ENCODE data around the gene PCDHA1.

Gene PCDHA1

DNA sequence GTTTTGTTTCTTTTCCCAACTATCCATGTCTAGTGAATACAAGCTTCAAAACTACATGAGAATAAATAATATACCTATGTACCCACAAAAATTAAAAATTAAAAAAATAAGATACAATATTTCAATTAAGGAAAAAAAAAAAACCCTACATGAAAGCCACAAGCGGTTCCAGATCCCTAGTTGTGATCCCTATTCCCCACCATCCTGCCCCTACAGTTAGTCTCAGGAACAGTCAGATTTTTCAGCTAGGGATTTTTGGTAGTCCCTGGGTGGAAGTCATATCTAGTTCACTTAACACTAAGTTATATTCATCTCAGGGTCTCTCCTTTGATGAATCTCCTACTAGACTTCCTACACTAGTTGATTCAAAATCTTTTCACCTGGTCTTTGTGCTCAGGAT, 246.7 kb downstream of the PCDHA1 start (continued):
- TF ChIP-seq, protein P1, sequence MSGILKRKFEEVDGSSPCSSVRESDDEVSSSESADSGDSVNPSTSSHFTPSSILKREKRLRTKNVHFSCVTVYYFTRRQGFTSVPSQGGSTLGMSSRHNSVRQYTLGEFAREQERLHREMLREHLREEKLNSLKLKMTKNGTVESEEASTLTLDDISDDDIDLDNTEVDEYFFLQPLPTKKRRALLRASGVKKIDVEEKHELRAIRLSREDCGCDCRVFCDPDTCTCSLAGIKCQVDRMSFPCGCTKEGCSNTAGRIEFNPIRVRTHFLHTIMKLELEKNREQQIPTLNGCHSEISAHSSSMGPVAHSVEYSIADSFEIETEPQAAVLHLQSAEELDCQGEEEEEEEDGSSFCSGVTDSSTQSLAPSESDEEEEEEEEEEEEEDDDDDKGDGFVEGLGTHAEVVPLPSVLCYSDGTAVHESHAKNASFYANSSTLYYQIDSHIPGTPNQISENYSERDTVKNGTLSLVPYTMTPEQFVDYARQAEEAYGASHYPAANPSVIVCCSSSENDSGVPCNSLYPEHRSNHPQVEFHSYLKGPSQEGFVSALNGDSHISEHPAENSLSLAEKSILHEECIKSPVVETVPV (CRISPR knock-in tag; IDR thresholded peaks at IDR 0.05), result no peak
- TF ChIP-seq, protein P2, sequence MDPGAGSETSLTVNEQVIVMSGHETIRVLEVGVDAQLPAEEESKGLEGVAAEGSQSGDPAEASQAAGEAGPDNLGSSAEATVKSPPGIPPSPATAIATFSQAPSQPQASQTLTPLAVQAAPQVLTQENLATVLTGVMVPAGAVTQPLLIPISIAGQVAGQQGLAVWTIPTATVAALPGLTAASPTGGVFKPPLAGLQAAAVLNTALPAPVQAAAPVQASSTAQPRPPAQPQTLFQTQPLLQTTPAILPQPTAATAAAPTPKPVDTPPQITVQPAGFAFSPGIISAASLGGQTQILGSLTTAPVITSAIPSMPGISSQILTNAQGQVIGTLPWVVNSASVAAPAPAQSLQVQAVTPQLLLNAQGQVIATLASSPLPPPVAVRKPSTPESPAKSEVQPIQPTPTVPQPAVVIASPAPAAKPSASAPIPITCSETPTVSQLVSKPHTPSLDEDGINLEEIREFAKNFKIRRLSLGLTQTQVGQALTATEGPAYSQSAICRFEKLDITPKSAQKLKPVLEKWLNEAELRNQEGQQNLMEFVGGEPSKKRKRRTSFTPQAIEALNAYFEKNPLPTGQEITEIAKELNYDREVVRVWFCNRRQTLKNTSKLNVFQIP (CRISPR knock-in tag; IDR thresholded peaks at IDR 0.05; ENCODE audit: borderline replicate concordance, low read depth), result no peak

DNA sequence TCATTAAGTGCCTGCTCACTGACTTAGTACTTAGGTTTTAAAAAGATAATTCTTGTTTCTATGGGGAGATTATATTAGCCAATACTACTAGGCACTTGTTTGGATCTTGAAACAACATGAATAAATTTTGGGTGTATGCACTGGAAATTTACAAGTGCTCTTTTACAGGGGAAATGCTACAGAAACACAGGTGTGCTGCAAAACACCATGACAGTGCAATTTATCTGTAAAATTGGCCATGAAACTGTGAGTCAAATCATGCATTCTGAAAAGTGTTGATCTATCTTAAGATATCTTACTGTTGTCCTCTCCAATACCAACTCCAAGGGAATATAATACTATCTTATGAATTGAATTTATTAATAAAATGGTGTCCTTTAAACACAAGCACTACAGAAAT, 253.1 kb downstream of the PCDHA1 start:
- no peak for TF ChIP-seq ZNF8 (CRISPR knock-in tag; IDR thresholded peaks at IDR 0.05)
- TF ChIP-seq SNAI2 (CRISPR knock-in tag; IDR thresholded peaks at IDR 0.05), result no peak
- no peak for TF ChIP-seq ZFP30 (CRISPR knock-in tag; IDR thresholded peaks at IDR 0.05)
- no peak for TF ChIP-seq ZC3H10 (CRISPR knock-in tag; IDR thresholded peaks at IDR 0.05)
- TF ChIP-seq ZFP3 (CRISPR knock-in tag; IDR thresholded peaks at IDR 0.05), result no peak
- TF ChIP-seq ZNF70 (CRISPR knock-in tag; IDR thresholded peaks at IDR 0.05), result no peak
- no peak for TF ChIP-seq ARNTL (CRISPR knock-in tag; IDR thresholded peaks at IDR 0.05; ENCODE audit: borderline replicate concordance, low read depth)
- no peak for TF ChIP-seq OSR1 (CRISPR knock-in tag; IDR thresholded peaks at IDR 0.05)
- TF ChIP-seq, protein P3, sequence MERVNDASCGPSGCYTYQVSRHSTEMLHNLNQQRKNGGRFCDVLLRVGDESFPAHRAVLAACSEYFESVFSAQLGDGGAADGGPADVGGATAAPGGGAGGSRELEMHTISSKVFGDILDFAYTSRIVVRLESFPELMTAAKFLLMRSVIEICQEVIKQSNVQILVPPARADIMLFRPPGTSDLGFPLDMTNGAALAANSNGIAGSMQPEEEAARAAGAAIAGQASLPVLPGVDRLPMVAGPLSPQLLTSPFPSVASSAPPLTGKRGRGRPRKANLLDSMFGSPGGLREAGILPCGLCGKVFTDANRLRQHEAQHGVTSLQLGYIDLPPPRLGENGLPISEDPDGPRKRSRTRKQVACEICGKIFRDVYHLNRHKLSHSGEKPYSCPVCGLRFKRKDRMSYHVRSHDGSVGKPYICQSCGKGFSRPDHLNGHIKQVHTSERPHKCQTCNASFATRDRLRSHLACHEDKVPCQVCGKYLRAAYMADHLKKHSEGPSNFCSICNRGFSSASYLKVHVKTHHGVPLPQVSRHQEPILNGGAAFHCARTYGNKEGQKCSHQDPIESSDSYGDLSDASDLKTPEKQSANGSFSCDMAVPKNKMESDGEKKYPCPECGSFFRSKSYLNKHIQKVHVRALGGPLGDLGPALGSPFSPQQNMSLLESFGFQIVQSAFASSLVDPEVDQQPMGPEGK (CRISPR knock-in tag; IDR thresholded peaks at IDR 0.05; ENCODE audit: borderline replicate concordance), result no peak
- TF ChIP-seq, protein P4, sequence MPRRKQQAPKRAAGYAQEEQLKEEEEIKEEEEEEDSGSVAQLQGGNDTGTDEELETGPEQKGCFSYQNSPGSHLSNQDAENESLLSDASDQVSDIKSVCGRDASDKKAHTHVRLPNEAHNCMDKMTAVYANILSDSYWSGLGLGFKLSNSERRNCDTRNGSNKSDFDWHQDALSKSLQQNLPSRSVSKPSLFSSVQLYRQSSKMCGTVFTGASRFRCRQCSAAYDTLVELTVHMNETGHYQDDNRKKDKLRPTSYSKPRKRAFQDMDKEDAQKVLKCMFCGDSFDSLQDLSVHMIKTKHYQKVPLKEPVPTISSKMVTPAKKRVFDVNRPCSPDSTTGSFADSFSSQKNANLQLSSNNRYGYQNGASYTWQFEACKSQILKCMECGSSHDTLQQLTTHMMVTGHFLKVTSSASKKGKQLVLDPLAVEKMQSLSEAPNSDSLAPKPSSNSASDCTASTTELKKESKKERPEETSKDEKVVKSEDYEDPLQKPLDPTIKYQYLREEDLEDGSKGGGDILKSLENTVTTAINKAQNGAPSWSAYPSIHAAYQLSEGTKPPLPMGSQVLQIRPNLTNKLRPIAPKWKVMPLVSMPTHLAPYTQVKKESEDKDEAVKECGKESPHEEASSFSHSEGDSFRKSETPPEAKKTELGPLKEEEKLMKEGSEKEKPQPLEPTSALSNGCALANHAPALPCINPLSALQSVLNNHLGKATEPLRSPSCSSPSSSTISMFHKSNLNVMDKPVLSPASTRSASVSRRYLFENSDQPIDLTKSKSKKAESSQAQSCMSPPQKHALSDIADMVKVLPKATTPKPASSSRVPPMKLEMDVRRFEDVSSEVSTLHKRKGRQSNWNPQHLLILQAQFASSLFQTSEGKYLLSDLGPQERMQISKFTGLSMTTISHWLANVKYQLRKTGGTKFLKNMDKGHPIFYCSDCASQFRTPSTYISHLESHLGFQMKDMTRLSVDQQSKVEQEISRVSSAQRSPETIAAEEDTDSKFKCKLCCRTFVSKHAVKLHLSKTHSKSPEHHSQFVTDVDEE (CRISPR knock-in tag; IDR thresholded peaks at IDR 0.05), result no peak
- TF ChIP-seq TCF4 (CRISPR knock-in tag; IDR thresholded peaks at IDR 0.05; ENCODE audit: borderline replicate concordance), result no peak
- ATAC-seq, result no peak

DNA sequence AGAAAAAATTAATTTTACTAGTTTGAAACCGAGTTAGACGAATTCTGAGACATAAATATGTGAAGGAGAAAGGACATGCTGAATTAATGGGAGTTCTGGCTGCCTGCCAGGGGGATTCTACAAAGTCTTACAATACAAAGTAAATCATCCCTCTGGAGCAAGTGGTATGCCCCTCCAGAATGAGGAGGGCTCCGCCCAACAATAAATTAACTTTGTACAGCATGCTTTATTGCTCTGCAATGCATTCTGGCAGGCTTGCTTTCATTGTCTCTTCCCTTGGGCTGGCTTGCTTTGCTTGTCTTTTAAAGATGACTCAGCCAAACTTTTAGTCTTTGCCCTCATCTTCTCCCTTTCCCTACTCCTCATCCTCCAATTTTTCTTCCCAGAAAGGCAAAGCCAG, 253.6 kb downstream of the PCDHA1 start:
- no peak for ATAC-seq
- TF ChIP-seq ISL1 (CRISPR knock-in tag; IDR thresholded peaks at IDR 0.05) (peak; percentile 92), ESRRG (CRISPR knock-in tag; IDR thresholded peaks at IDR 0.05) (no peak), ZNF8 (CRISPR knock-in tag; IDR thresholded peaks at IDR 0.05) (peak; percentile 88)

DNA sequence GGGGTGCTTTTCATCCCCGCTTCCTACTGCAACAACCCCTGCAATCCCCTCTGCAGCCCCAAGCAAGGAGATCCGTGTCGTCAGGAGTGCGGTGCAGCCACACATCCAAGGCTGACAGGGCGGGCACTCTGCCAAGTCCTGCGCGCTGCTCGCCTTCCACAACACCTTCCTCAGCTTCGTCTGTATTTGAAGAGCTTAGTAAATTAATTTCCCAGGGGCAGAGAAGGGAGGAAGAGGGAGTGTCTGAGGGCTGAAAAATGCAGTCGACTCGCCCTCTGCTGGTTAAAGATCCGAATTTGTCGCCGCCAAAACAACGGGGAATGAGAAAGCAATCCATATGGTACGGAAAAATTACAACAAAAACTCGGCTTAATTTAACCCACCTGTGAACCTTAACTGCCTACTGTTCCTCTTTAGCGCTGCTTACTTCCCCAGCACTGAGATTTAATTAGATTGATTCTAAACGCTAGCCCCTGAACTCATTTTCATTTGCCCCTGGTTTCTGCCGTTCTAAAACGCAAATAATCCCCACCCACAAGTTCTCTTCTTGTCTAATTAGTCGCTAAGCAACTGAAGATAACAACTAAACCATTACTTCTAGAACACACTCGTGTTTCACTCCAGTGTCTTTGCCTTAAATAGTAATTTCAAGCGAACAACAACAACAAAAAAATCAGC, 254.3 kb downstream of the PCDHA1 start:
- ATAC-seq, result peak; percentile 80

More for the DNA sequence above, 254.3 kb downstream of the PCDHA1 start:
- TF ChIP-seq, protein P5, sequence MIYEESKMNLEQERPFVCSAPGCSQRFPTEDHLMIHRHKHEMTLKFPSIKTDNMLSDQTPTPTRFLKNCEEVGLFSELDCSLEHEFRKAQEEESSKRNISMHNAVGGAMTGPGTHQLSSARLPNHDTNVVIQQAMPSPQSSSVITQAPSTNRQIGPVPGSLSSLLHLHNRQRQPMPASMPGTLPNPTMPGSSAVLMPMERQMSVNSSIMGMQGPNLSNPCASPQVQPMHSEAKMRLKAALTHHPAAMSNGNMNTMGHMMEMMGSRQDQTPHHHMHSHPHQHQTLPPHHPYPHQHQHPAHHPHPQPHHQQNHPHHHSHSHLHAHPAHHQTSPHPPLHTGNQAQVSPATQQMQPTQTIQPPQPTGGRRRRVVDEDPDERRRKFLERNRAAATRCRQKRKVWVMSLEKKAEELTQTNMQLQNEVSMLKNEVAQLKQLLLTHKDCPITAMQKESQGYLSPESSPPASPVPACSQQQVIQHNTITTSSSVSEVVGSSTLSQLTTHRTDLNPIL (CRISPR knock-in tag; IDR thresholded peaks at IDR 0.05; ENCODE audit: low read depth), result no peak
- TF ChIP-seq TCF4 (CRISPR knock-in tag; IDR thresholded peaks at IDR 0.05; ENCODE audit: borderline replicate concordance) (0 out of 2 replicates have a peak, but pooled peaks have one; percentile 22), ZNF70 (CRISPR knock-in tag; IDR thresholded peaks at IDR 0.05) (peak; percentile 4; the same call in 1 of the 2 replicates)
- TF ChIP-seq, protein P2 (CRISPR knock-in tag; IDR thresholded peaks at IDR 0.05; ENCODE audit: borderline replicate concordance, low read depth), result no peak

All from SK-N-SH treated with all-trans-retinoic acid at 6 μM for 48 hours (cell line).